GM21576 (cell line): Measurements from ENCODE around the gene KRTAP10-1.

Source experiments
- ATAC-seq: cut with Tn5 transposase; IDR thresholded peaks from one replicate; pipeline ENCODE4 v1.9.1; 2021; ENCODE audit warnings: mild to moderate bottlenecking, moderate library complexity; ENCODE audit not compliant: unreplicated experiment

The KRTAP10-1 gene

DNA sequence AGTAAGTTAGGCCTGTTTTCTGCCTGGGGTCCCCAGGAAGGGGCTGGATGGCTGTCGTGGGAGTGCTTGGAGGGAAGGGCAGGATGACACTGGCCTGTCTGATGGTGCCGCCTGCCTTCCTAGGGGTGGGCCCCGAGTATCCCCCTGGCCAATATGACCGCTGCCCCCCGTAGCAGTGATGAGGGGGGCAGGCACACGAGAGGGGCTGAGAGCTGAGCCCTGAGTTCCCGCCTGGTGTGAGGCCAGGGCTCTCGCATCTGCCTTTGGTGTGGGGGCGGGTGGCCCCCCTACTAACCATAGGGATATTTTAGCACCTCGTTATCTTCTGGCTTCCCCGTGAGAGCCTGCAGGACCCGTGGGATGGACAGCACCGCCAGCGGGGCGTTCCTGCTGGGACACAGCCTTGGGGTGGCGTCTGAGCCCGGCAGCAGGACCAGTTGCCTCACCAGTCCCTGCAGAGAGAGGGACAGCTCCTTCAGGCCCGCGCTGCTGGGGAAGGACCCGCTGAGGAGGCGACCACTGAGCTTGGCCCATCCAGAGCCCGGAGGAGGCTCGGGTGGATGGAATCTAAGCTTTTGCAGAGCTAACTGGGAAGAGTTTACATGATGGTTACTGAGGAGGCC, 10.4 kb downstream of the KRTAP10-1 start:
- no peak for ATAC-seq

GRCh38 chr21:44529011-44529421, 11.0 kb downstream of the KRTAP10-1 start:
- no peak for ATAC-seq

GRCh38 chr21:44528634-44528995, 11.4 kb downstream of the KRTAP10-1 start:
- ATAC-seq: no peak

- no peak for ATAC-seq
These were observed 11.9 kb downstream of the KRTAP10-1 start for GRCh38 chr21:44527983-44528633.

DNA sequence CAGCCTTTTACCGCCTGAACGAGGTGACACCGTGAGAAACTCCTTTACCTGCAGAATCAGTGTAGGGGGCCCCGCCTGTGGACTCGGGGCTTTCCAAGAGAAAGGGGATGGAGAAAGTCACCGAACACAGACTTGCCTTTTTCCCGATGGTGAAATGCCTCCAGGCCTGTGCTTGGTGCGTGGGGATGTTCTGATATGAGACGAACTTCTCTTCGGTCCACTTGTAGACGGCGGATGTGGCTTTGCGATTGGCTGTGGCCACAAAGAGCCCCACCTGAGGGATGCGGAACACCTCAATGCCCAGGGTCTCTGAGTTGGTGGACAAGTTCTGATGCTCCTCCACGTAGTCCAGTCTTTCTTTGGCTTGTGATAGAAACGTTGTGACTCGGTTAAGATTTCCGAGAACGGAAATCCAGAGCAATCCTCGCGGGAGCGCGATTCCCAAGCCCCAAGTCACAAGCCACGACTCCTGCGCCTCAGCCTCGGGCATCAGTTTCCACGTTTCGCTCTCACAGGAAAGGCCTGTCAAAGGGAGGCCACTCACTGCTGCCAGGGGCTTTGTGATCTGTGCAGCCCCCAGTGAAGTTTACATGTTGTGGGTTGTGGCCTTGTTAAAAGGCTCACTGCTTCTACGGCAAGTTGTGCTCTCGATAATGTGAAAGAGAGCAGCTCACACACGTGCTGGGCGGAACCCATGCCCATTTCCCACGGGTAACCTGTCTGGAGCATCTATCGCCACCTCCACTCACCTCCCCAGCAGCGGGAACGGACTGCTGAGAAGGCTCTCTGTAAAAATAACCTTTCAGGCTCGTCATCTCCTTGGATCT, 12.6 kb downstream of the KRTAP10-1 start:
- no peak for ATAC-seq

DNA sequence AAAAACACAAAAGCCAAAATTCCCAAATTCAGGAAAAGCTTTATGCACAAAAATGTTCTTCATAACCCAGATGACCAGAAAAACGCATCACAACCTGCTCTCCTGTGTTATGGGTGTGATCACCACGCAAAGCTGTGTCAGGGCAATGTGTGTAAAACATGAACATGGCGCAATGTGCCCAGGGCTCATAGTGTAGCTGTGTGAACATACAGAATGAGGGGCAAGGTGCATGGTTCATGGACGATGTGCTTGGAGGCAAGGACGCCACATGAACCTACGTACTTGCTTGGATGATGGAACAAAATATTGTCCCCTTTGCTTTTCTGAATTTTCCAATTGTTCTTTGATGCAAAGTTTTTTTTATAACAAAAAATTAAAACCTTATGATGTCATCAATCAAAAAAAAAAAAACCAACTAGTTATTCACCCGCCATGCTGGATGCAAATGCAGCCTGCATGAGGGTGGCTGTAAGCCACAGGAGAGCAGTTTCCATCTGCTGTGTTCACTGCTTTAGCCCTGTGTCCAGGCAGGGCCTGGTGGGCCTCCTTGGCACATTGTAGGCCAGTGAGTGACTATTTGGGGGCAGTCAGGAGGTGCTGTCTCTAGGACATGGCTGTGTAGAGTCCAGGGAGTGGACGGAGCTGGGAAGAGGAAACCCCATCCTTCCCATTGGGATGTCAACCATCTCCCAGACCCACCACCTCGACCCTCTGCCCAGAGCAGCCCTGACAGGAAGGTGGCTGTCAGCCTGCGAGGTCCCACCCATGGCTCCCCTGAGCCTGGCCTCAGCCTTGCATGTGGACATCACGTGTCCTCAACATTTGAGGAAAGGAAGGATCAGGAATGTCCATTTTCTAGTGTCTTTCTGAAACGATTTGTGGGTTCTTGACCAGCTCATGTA, 13.6 kb downstream of the KRTAP10-1 start:
- no peak for ATAC-seq

DNA sequence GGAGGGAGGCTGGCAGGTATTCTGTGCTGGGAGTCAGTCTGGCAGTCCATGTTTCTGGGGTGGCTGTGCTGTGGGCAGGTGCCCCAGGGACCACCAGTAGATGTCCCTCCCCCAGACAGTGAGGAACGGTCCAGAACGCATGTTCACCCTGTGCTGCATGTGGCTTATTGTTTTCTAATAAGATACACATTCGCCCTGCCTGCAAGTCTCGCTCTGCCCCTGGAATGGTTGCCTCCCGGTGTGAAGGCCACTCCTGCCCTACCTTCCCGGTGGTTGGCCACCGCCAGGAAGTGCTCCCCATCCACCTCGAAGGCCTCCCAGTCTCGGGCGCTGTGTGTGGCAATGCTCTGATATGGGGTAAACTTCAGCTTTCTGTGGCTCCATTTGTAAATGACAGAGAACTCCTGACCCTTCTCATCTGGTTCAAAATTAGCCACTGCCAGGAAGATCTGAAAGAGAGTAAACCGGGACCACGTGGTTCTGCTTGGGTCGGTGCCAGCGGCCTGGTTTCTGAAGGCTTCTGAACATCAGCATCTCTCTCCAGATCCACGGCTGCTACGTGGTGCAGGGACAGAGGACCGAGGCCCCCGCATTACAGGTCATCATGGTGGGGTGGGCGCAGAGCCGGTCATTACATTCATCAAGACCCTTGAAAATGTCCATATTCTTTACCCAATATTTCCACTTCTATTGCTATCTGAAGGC, 14.5 kb downstream of the KRTAP10-1 start:
- ATAC-seq: no peak

DNA sequence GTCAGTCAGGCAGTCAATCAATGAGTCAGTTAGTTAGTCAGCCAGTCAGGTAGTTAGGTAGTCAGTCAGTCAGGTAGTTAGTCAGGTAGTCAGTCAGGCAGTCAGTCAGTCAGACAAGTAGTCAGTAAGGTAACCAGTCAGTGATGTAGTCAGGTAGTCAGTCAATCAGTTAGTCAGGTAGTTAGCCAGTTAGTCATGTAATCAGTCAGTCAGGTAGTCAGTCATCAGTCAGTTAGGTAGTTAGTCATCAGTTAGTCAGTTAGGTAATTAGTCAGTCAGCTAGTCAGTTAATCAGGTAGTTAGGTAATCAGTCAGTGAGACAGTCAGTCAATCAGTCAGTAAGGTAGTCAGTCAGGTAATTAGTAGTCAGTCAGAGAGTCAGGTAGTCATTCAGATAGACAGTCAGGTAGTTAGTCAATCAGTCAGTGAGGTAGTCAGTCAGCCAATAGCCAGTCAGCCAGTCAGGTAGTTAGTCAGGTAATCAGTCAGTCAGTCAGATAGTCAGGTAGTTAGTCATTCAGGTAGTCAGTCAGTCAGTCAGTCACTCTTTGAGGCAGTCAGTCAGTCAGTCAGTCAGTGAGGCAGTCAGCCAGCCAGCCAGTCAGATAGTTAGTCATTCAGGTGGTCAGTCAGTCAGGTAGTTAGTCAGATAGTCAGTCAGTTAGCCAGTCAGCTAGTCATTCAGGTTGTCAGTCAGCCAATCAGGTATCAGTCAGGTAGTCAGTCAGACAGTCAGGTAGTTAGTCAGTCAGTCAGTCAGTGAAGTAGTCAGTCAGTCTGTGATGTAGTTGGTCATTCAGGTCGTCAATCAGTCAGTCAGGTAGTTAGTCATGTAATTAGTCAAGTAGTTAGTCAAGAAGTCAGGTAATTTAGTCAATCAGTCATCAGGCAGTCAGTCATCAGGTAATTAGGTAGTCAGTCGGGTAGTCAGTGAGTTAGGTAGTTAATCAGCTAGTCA, 15.3 kb downstream of the KRTAP10-1 start:
- no peak for ATAC-seq

DNA sequence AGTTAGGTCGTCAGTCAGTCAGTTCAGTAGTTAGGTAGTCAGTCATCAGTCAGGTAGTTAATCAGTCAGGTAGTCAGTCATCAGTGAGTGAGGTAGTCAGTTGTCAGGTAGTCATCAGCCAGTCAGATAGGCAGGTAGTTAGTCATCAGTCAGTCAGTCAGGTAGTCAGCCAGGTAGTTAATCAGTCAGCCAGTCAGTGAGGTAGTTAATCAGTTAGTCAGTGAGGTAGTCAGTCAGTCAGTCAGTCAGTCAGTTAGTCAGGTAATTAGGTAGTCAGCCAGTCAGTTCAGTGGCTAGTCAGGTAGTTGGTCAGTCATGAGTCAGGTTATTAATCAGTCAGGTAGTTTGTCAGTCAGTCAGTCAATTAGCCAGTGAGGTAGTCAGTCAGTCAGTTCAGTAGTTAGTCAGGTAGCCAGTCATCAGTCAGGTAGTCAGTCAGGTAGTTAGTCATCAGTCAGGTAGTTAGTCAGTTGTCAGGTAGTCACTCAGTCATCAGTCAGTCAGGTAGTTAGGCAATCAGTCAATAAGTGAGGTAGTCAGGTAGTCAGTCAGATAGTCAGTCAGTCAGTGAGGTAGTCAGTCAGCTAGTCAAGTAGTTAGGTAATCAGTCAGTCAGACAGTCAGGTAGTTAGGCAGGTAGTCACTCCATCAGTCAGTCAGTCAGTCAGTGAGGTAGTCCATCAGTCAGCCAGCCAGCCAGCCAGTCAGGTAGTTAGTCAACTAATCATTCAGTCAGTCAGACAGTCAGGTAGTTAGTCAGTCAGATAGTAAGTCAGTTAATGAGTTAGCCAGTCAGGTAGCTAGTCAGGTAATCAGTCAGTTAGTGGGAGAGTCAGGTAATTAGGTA, 16.2 kb downstream of the KRTAP10-1 start:
- ATAC-seq: no peak

GRCh38 chr21:44522753-44523204, 17.2 kb downstream of the KRTAP10-1 start:
- ATAC-seq: no peak

DNA sequence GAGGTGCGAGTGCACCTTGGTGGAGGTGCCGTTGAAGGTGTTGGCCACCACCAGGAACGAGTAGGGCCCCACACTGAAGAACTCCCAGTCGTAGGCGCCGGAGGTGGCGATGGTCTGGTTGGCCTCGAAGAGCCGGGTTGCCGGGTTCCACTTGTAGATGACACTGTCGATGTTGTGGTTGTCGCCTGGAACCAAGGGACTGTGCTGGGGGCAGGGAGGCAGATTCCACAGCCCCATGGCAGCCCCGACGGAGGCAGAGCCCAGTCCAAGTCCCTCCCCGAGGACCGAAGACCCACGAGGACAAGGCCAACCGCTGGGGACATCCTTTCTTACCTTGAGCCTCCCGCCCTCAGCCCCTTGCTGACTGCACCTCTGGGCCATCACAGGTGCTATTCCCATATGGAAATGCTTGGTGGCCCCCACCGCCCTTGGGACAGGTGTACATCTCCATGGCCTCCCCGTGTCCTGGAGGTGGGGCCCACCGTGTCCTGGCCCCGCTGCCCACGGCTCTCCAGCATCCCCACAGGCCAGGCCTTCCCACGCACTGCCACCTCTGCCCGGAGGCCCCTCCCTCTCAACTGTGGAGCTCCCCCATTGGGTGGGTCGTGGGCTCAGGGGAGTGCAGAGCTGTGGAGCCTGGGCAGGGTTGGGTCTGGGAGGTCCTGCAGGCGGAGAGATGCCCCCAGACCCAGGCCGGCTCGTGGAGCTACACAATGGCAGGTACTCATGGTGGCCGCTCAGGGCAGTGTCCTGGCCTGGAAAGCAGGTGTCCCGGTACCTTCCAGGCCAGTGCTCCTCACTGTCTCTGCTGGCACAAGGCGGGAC, 17.9 kb downstream of the KRTAP10-1 start:
- no peak for ATAC-seq

DNA sequence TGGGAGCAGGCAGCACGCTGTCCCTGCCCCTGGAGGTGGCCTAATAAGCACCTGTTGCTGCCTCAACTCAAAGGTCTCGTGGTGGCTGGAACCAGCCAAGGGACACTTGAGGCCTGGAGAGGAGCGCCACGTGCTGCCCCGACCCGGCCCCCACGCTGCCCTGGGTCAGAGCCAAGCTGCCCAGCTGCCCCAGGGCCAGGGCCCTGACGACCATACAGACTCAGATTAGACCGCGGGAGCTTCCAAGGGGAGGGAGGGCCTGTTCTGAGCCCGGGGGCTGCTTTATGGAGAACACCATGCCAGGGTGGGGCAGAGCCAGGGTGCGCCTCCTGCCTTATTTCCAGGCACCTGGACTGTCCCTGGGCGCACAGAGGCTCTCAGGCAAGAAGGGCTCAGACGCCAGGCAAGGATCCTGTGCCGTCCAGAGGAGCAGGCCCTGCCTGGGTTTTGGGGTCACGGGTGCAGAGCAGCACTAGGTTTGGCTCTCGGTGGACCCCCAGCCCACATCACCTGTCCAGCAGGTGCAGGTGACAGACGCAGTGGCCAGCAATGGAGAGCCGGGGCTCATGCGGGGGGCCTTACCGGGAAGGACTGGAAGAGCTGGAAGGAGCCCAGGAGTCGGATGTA, 18.6 kb downstream of the KRTAP10-1 start:
- ATAC-seq: no peak

GRCh38 chr21:44520326-44521300, 19.4 kb downstream of the KRTAP10-1 start:
- ATAC-seq: no peak

- ATAC-seq: no peak
These were observed 20.4 kb downstream of the KRTAP10-1 start for GRCh38 chr21:44519346-44520325.

- no peak for ATAC-seq
These were observed 21.3 kb downstream of the KRTAP10-1 start for GRCh38 chr21:44518686-44519085.
